Kidney (tissue), 14 donors: Measurements from ENCODE around the gene RBCK1. TPM values are rescaled to one million over a fixed set of nuclear protein-coding genes. Genes with fewer than 3 reads are reported as not detected.

Experiments used
- DNase-seq, 5 donors: peaks; one replicate each; pipeline ENCODE4 v3.0.0-alpha.2; 2013 to 2020
- FAIRE-seq: peaks from 2 replicates; lab custom pipeline; 2012; peaks lifted over from hg19 to GRCh38; lab: Jason Lieb, UNC
- H3K27ac ChIP-seq, 2 donors: one replicate each; pipeline ENCODE4 v1.7.0; 2013; ENCODE audit warnings: low read depth in 2 of 2, low read length in 2 of 2, inconsistent platforms in 1 of 2
- H3K27me3 ChIP-seq: one replicate; pipeline ENCODE4 v1.7.1; 2013; ENCODE audit warnings: low read length, inconsistent platforms; ENCODE audit not compliant: control insufficient read depth, insufficient read depth
- H3K36me3 ChIP-seq, 3 donors: one replicate each; pipeline versions ENCODE4 v1.7.0 to v1.7.1; 2013; ENCODE audit warnings: low read length in 3 of 3, control low read depth in 1 of 3, inconsistent platforms in 1 of 3; ENCODE audit not compliant: insufficient read depth in 3 of 3, control insufficient read depth in 2 of 3
- H3K4me1 ChIP-seq, 3 donors: one replicate each; pipeline versions ENCODE4 v1.7.0 to v1.7.1; 2013; ENCODE audit warnings: low read length in 3 of 3, inconsistent platforms in 1 of 3, low read depth in 1 of 3; ENCODE audit not compliant: control insufficient read depth in 2 of 3, insufficient read depth in 2 of 3
- H3K4me3 ChIP-seq, 3 donors: one replicate each; pipeline versions ENCODE4 v1.7.0 to v1.8.1; 2013; ENCODE audit warnings: low read length in 3 of 3, control low read depth in 1 of 3, inconsistent platforms in 1 of 3
- H3K9ac ChIP-seq, 3 donors: one replicate each; pipeline versions ENCODE4 v1.7.0 to v1.7.1; 2013; ENCODE audit warnings: low read length in 3 of 3, control low read depth in 1 of 3, inconsistent platforms in 1 of 3
- H3K9me3 ChIP-seq, 3 donors: one replicate each; pipeline versions ENCODE4 v1.7.0 to v1.7.1; 2013; ENCODE audit warnings: low read length in 3 of 3, control low read depth in 1 of 3, inconsistent platforms in 1 of 3; ENCODE audit not compliant: control insufficient read depth in 2 of 3, insufficient read depth in 1 of 3
- intact Hi-C: fragments of 100-400 bp; cut with DNase I; formaldehyde crosslinking; loops from one replicate; pipeline ENCODE4 v1.11.1; 2022
- polyA plus RNA-seq: library from polyadenylated mRNA; stranded (reverse); fragments of 350-450 nt; fragmentation: Illumina TruSeq; extraction: RNeasy Lipid Tissue Mini Kit (QIAGEN cat#74804); gene quantifications from one replicate; pipeline ENCODE4 v1.2.3, GENCODE V29; 2014; ENCODE audit warnings: low read depth, low replicate concordance; ENCODE audit not compliant: insufficient read depth
- total RNA-seq: library from RNA; stranded (reverse); fragmentation: NEBNext Ultra II Directional; extraction: Animal tissue kit (Norgen Biotek cat#: 25700); gene quantifications from one replicate; pipeline ENCODE4 v1.2.1, GENCODE V29; 2021
- TF ChIP-seq, protein P1 (sequence below): IDR thresholded peaks from 3 replicates; pipeline ENCODE4 v1.5.1; 2012; ENCODE audit warnings: mild to moderate bottlenecking, moderate library complexity, borderline replicate concordance; ENCODE audit not compliant: insufficient read depth; ENCODE audit errors: extremely low read depth
- donor health status: control.
- donor health status: control.
- donor health status: control.
- donor health status: control.
- donor health status: control.
- donor health status: DM: yes; HTN: yes; CAD: no.
- donor health status: Normal renal cell carcinoma (clear cell type).

RBCK1 gene
- total and polyA plus RNA-seq, 2 donors from 2014 or later: 73.0 to 93.6 TPM

DNA sequence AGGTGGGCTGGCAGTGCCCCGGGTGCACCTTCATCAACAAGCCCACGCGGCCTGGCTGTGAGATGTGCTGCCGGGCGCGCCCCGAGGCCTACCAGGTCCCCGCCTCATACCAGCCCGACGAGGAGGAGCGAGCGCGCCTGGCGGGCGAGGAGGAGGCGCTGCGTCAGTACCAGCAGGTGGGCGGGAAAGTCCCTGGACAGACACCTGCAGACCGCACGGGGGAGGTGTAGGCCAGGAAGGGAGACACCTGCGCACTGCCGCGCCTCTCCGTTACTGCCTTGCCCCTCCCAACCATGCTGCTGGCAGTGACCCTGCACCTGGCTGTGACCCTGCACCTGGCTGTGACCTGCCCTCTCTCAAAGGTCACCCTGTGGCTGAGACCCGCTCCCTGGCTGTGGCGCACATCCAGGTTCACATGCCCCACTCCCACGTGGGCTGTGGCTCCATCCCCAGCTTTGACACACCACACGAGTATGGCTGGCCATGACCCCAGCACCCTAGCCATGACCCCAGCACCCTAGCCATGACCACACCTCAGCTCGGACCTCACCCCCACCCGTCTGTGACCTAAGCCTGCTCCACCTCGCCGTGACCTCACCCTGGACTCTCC is 11.6 kb downstream of the RBCK1 start:
- DNase-seq: no peak
- peaks cover 3 to 21% (median 18%) of the 10 kb centered on the region in 3 donors for H3K36me3 ChIP-seq
- no peak overlapping the region for H3K27ac ChIP-seq
- no peaks in the 10 kb centered on the region for H3K9me3 ChIP-seq
- TF ChIP-seq, protein P1, sequence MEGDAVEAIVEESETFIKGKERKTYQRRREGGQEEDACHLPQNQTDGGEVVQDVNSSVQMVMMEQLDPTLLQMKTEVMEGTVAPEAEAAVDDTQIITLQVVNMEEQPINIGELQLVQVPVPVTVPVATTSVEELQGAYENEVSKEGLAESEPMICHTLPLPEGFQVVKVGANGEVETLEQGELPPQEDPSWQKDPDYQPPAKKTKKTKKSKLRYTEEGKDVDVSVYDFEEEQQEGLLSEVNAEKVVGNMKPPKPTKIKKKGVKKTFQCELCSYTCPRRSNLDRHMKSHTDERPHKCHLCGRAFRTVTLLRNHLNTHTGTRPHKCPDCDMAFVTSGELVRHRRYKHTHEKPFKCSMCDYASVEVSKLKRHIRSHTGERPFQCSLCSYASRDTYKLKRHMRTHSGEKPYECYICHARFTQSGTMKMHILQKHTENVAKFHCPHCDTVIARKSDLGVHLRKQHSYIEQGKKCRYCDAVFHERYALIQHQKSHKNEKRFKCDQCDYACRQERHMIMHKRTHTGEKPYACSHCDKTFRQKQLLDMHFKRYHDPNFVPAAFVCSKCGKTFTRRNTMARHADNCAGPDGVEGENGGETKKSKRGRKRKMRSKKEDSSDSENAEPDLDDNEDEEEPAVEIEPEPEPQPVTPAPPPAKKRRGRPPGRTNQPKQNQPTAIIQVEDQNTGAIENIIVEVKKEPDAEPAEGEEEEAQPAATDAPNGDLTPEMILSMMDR: no peak
- no peaks in the 10 kb centered on the region for H3K4me1 ChIP-seq
- no peak overlapping the region for H3K4me3 ChIP-seq
- FAIRE-seq: no peak
- H3K9ac ChIP-seq: no peak overlapping the region
- no peaks in the 10 kb centered on the region for H3K27me3 ChIP-seq
- intact Hi-C loops: no loop called here

DNA sequence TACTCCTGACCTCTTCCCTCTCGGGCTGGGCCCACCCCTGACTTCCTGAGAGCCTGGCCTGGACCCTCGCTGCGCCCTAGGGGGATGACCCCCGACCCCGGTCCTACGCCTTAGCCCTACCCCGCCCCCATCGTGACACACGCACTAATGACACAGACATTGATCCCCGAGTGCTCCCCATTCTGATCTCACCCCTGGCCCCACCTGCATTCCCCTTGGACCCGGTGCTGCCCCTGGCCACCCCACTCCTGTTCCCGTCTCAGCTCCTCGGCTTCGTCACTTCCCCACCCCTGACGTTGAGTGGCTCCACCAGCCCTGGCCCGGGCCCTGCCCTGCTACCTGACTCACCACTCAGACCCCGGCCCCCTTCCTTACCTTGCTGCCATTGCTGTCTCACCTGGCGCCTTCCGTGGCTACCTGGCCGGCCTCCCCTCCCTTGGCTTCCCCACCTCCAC is 12.1 kb downstream of the RBCK1 start:
- Histone ChIP-seq H3K36me3 (peaks cover 3 to 21% (median 18%) of the 10 kb centered on the region in 3 donors), H3K9me3 (no peaks in the 10 kb centered on the region), H3K9ac (no peak overlapping the region), H3K4me3 (no peak overlapping the region), H3K27me3 (no peaks in the 10 kb centered on the region), H3K27ac (no peak overlapping the region), H3K4me1 (no peaks in the 10 kb centered on the region)
- TF ChIP-seq, protein P1: no peak
- no peak for DNase-seq
- intact Hi-C loops: no loop called here
- FAIRE-seq: no peak

DNA sequence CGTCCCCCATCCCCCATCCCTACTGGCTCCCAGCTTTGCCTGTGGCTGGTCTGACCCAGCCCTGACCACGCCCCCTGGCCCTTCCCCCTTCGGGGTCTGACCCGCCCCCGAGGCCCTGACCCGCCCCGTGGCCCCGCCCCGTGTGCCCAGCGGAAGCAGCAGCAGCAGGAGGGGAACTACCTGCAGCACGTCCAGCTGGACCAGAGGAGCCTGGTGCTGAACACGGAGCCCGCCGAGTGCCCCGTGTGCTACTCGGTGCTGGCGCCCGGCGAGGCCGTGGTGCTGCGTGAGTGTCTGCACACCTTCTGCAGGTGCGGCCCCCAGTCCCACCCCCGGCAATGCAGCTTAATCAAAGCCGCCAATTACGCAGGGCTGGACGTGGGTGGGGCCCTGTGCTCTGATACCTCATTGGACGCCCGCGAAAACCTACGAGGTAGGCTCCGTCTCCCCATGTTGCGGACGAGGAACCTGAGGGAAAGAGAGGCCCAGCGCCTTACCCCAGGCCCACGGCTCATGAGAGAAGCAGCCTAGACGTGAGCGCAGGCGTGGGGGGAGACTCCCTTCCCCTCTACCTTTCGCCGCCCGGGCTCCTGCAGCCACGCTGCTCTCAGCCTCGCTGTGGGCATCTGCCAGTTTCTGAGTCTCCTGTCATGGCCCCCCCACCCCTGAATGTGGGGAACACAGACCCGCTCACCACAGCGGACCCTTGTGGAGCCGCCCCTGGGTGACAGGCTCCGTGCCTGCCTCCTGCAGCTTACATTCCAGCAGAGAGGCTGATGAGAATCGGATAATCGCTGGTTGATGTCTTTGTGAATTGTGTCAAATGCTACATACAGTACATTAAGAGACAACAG is 12.8 kb downstream of the RBCK1 start:
- intact Hi-C loops: no loop called here
- DNase-seq (no peak), FAIRE-seq (no peak)
- no peak overlapping the region for H3K9ac ChIP-seq
- peaks cover 3 to 21% (median 18%) of the 10 kb centered on the region in 3 donors for H3K36me3 ChIP-seq
- H3K9me3 ChIP-seq: no peaks in the 10 kb centered on the region
- TF ChIP-seq, protein P1: no peak
- no peak overlapping the region for H3K4me3 ChIP-seq
- no peaks in the 10 kb centered on the region for H3K4me1 ChIP-seq
- no peaks in the 10 kb centered on the region for H3K27me3 ChIP-seq
- no peak overlapping the region for H3K27ac ChIP-seq
